ENCODE measurements around the gene REXO1.
A peak's percentile ranks its signal among the peaks of the same experiment; 100 is the strongest.

REXO1 gene

DNA sequence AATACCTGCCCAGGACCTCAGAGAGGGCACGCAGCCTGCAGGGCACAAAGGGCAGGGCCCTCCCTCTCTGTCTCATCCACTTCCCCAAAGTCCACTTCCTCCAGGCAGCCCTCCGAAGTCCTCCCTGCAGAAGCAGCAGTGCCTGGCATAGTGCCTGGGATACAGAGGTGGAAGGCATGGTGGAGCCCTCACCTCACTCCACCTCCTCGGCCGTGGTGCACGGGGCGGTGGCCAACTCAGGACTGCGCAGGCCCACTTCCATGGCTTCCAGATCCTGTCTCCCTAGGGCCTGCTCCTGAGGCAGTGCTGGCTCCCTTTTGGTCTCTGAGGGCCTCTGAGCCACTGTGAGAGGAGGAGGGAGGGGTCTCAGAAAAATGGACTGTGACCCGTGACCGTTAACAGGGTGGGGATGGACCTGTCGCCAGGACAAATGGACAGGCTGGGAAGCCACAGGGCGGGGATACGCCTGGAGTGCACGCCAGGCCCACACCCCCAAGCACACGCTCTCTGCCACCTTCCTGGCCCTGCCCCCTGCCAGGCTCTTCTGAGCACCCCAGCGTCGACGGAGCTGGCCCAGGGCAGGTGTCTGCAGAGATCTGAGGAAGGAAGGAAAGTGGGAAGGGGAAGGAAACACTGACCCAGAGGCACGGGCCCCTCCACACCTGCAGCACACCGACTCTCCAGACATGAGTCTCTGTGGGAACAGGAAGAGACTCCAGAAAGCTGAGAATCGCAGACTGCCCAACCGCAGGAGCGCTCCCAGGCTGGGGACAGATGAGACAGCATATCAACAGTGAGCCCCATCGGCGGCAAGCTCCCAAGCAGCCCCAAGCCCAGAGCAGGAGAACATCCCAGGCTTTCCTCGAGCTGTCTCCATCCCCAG, 8.4 kb downstream of the REXO1 start:
- DNase-seq (ENCODE audit: extremely low read depth, low read depth) = no peak
- no peak overlapping the region for H3K4me3 ChIP-seq (replicated peaks; ENCODE audit: low read depth, low read length)
- TF ChIP-seq, protein P1, sequence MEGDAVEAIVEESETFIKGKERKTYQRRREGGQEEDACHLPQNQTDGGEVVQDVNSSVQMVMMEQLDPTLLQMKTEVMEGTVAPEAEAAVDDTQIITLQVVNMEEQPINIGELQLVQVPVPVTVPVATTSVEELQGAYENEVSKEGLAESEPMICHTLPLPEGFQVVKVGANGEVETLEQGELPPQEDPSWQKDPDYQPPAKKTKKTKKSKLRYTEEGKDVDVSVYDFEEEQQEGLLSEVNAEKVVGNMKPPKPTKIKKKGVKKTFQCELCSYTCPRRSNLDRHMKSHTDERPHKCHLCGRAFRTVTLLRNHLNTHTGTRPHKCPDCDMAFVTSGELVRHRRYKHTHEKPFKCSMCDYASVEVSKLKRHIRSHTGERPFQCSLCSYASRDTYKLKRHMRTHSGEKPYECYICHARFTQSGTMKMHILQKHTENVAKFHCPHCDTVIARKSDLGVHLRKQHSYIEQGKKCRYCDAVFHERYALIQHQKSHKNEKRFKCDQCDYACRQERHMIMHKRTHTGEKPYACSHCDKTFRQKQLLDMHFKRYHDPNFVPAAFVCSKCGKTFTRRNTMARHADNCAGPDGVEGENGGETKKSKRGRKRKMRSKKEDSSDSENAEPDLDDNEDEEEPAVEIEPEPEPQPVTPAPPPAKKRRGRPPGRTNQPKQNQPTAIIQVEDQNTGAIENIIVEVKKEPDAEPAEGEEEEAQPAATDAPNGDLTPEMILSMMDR (IDR thresholded peaks at IDR 0.05; ENCODE audit: low read depth, low read length, missing control alignments) = no peak

DNA sequence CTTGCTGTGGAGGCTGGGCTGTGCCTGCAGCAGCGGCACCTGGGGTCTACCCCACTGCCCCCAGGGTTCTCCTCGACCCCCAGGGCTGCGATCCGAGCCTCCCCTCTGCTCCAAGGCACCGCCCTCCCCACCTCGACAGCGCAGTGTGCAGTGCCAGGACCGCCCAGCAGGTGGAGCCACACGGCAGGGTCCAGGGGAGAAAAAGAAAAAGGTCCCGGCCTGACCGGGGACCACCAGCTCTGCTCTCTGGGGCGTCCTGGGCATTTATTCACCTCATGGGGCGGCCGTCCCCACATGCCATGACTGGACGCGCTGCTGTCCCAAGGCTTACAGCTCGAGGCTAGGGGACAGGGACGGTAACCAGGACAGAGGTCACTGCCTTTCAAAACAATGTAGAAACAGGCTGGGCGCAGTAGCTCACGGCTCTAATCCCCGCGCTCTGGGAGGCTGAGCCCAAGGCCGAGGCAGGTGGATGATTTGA, 10.6 kb downstream of the REXO1 start:
- no peak for DNase-seq (ENCODE audit: extremely low read depth, low read depth)
- TF ChIP-seq, protein P1 (IDR thresholded peaks at IDR 0.05; ENCODE audit: low read depth, low read length, missing control alignments) = peak; percentile 92

DNA sequence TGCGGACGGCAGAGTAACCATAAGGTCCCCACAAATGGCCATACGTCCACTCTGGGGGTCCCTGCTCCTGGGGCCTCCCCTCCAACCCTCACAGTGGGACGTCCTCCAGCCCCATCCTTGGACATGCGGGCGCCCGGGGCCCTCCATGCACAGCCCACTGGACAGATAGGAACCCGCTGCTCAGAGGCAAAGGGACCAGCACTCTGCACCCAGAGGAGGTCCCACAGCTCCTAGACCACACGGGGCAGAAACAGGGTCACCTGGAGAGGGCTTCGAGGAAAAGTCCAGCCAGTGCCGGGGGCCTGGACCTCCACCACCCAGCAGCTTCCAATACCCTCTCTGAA, 11.1 kb downstream of the REXO1 start:
- TF ChIP-seq, protein P1 (IDR thresholded peaks at IDR 0.05; ENCODE audit: low read depth, low read length, missing control alignments) = no peak
- DNase-seq (ENCODE audit: extremely low read depth, low read depth) = no peak
- H3K4me3 ChIP-seq (replicated peaks; ENCODE audit: low read depth, low read length) = no peak overlapping the region

More for the DNA sequence above, 10.6 kb downstream of the REXO1 start:
- no peak overlapping the region for H3K4me3 ChIP-seq (replicated peaks; ENCODE audit: low read depth, low read length)

DNA sequence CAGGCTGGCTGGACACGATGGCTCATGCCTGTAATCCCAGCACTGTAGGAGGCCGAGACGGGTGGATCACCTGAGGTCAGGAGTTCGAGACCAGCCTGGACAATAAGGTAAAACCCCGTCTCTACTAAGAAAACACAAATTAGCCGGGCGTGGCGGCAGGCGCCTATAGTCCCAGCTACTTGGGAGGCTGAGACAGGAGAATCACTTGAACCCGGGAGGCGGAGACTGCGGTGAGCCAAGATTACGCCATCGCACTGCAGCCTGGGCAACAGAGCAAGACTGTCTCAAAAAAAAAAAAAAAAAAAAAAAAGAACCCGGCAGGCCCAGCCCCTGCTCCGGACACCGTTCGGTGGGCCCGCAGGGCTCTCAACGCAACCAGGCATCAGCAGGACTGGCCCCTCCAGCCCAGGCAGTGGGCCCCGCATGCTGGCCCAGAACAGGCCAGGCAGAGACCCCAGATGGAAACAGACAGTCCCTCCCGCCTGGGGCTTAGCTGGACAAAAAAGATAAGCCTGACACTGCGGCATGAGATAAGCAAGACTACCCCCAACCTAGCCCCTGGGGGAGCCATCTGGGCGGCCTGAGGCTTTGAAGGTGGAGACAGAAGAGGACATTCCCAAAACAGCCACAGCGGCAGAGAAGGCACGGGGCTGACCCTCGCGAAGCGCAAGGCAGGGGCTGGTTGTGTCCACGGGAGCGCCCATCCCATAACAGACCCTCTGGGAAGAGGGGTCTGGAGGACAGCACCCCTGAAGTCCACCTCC, 11.6 kb downstream of the REXO1 start:
- no peak overlapping the region for H3K4me3 ChIP-seq (replicated peaks; ENCODE audit: low read depth, low read length)
- DNase-seq (ENCODE audit: extremely low read depth, low read depth) = no peak
- TF ChIP-seq, protein P1 (IDR thresholded peaks at IDR 0.05; ENCODE audit: low read depth, low read length, missing control alignments) = no peak

DNA sequence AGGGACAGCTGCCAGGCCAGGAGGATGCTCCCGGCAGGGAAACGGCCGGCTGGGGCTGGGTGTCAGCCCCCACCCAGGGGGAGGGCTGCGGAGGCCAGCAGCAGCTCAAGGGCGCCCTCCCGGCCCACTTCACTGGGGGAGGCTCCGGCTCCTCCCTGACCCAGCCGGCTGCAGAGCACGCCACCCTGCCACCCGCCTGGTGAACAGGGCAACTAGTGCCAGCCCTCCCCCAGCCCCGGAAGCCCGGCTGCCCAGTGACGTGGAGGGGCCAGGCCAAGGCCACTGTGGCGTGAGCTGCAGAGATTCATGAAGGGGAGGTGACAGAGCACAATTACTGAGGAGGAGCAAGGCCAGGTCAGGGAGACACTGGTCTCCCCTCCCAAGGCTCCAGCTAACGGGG, 14.7 kb downstream of the REXO1 start:
- TF ChIP-seq, protein P1 (IDR thresholded peaks at IDR 0.05; ENCODE audit: low read depth, low read length, missing control alignments) = no peak
- H3K4me3 ChIP-seq (replicated peaks; ENCODE audit: low read depth, low read length) = no peak overlapping the region
- DNase-seq (ENCODE audit: extremely low read depth, low read depth) = no peak

DNA sequence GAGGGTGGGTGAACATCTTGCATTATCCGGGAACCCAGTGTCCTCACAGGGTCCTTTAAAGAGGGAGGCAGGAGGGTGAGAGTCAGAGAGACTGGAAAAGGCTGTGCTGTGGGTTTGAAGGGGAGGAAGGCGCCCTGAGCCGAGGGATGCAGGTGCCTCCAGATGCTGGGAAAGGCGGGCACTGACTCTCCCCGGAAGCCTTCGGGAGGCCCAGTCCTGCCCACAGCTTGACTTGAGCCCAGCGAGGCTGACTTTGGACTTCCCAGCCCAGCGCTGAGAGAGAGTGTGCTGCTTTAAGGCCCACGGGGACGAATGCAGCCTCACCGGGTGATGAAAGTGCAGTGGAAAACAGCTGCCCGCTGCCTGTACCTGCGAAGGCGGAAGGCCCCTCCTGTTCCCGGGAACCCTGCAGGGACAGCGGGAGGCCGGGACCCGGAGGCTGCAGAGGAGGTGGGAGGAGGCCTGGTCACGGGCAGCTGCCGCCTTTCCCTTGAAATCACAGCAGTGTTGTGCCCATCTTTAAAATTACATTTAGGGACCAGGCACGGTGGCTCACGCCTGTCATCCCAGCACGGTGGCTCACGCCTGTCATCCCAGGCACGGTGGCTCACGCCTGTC, 16.1 kb downstream of the REXO1 start:
- TF ChIP-seq, protein P1 (IDR thresholded peaks at IDR 0.05; ENCODE audit: low read depth, low read length, missing control alignments) = no peak
- H3K4me3 ChIP-seq (replicated peaks; ENCODE audit: low read depth, low read length) = no peak overlapping the region
- no peak for DNase-seq (ENCODE audit: extremely low read depth, low read depth)

Measured in HFF-Myc (cell line).